ENCODE data around the gene SGCD. TPM values are rescaled to one million over a fixed set of nuclear protein-coding genes. Genes with fewer than 3 reads are reported as not detected.

SGCD gene
- total RNA-seq, 5 donors from 2014 or later (not counting 1 experiment from before 2014, with no cell fraction given), result 0.13 to 2.4 (median 0.22) TPM

- peaks cover 0 to 4% of the 10 kb centered on the region in 2 experiments for H3K27me3 ChIP-seq (replicated peaks in 1 of 2; ENCODE audit: control insufficient read depth in 2 of 2, extremely low read depth in 1 of 2, insufficient read depth in 2 of 2, low read length in 1 of 2)
- DNase-seq, result no peak
- WGBS (ENCODE audit: insufficient coverage), result 44% methylated on average over 1 of the region's 2 CpGs
- H3K9me3 Mint-ChIP-seq, result no peaks in the 10 kb centered on the region
- no peaks in the 10 kb centered on the region for H3K4me1 ChIP-seq (ENCODE audit: control insufficient read depth in 1 of 2, extremely low read depth in 1 of 2, insufficient read depth in 2 of 2, low read length in 2 of 2)
- CTCF ChIA-PET, result no interaction called here
- no peak overlapping the region for H3K27ac Mint-ChIP-seq
- POLR2A ChIA-PET, result no interaction called here
- no peak overlapping the region for H3K4me3 ChIP-seq (ENCODE audit: control insufficient read depth in 1 of 2, extremely low read depth in 1 of 2, low read length in 1 of 2)
- H3K4me3 Mint-ChIP-seq, result no peak overlapping the region
- H3K4me1 Mint-ChIP-seq, result no peaks in the 10 kb centered on the region
- no peaks in the 10 kb centered on the region for H3K36me3 ChIP-seq (ENCODE audit: control insufficient read depth in 2 of 2, extremely low read depth in 1 of 2, insufficient read depth in 1 of 2, low read length in 1 of 2)
- H3K27ac ChIP-seq (ENCODE audit: low read length), result no peak overlapping the region
- no peak for ATAC-seq (replicated peaks in 1 of 4)
- H3K27me3 Mint-ChIP-seq, result peaks cover under 1 to 9% of the 10 kb centered on the region in 2 donors
- no peaks in the 10 kb centered on the region for H3K9me3 ChIP-seq
- no peaks in the 10 kb centered on the region for H3K36me3 Mint-ChIP-seq
Observed at GRCh38 chr5:156395306-156395675, 68.3 kb downstream of the SGCD start.

- Histone ChIP-seq H3K36me3 (ENCODE audit: control insufficient read depth in 2 of 2, extremely low read depth in 1 of 2, insufficient read depth in 1 of 2, low read length in 1 of 2) (no peaks in the 10 kb centered on the region), H3K4me1 (ENCODE audit: control insufficient read depth in 1 of 2, extremely low read depth in 1 of 2, insufficient read depth in 2 of 2, low read length in 2 of 2) (no peaks in the 10 kb centered on the region), H3K27me3 (replicated peaks in 1 of 2; ENCODE audit: control insufficient read depth in 2 of 2, extremely low read depth in 1 of 2, insufficient read depth in 2 of 2, low read length in 1 of 2) (peaks cover 0 to 4% of the 10 kb centered on the region in 2 experiments), H3K4me3 (ENCODE audit: control insufficient read depth in 1 of 2, extremely low read depth in 1 of 2, low read length in 1 of 2) (no peak overlapping the region), H3K9me3 (no peaks in the 10 kb centered on the region), H3K27ac (ENCODE audit: low read length) (no peak overlapping the region)
- no peak overlapping the region for H3K27ac Mint-ChIP-seq
- no peaks in the 10 kb centered on the region for H3K4me1 Mint-ChIP-seq
- no peak overlapping the region for H3K4me3 Mint-ChIP-seq
- H3K27me3 Mint-ChIP-seq, result peaks cover 0 to 8% of the 10 kb centered on the region in 2 donors
- no peak for ATAC-seq (replicated peaks in 1 of 4)
- ChIA-PET CTCF (no interaction called here), POLR2A (no interaction called here)
- no peaks in the 10 kb centered on the region for H3K36me3 Mint-ChIP-seq
- WGBS (ENCODE audit: insufficient coverage), result 80% methylated on average over 7 of the region's 11 CpGs
- no peaks in the 10 kb centered on the region for H3K9me3 Mint-ChIP-seq
- no peak for DNase-seq
Observed at GRCh38 chr5:156396063-156396829, 69.3 kb downstream of the SGCD start.

GRCh38 chr5:156396830-156397081, 69.8 kb downstream of the SGCD start:
- ChIA-PET POLR2A (no interaction called here), CTCF (interaction anchor here in 1 of 2 donors (0.6 kb wide), 1 partner anchor 1519 kb away, joined by 6 read pairs; no protein-coding TSS in a partner anchor)
- Mint-ChIP-seq H3K4me1 (peaks cover 0 to 1% (median under 1%) of the 10 kb centered on the region in 3 donors), H3K27ac (no peak overlapping the region), H3K27me3 (peaks cover 0 to 8% of the 10 kb centered on the region in 2 donors), H3K36me3 (no peaks in the 10 kb centered on the region), H3K9me3 (no peaks in the 10 kb centered on the region), H3K4me3 (no peak overlapping the region)
- ATAC-seq (replicated peaks in 1 of 4) (no peak), DNase-seq (no peak)
- H3K4me3 ChIP-seq (ENCODE audit: control insufficient read depth in 1 of 2, extremely low read depth in 1 of 2, low read length in 1 of 2), result no peak overlapping the region
- H3K27me3 ChIP-seq (replicated peaks in 1 of 2; ENCODE audit: control insufficient read depth in 2 of 2, extremely low read depth in 1 of 2, insufficient read depth in 2 of 2, low read length in 1 of 2), result peaks cover 0 to 4% of the 10 kb centered on the region in 2 experiments
- WGBS (ENCODE audit: insufficient coverage), result 100% methylated on average over 1 of the region's 2 CpGs
- H3K27ac ChIP-seq (ENCODE audit: low read length), result no peak overlapping the region
- no peaks in the 10 kb centered on the region for H3K36me3 ChIP-seq (ENCODE audit: control insufficient read depth in 2 of 2, extremely low read depth in 1 of 2, insufficient read depth in 1 of 2, low read length in 1 of 2)
- no peaks in the 10 kb centered on the region for H3K4me1 ChIP-seq (ENCODE audit: control insufficient read depth in 1 of 2, extremely low read depth in 1 of 2, insufficient read depth in 2 of 2, low read length in 2 of 2)
- H3K9me3 ChIP-seq, result no peaks in the 10 kb centered on the region

GRCh38 chr5:156399323-156399722, 72.4 kb downstream of the SGCD start:
- POLR2A ChIA-PET, result no interaction called here
- Mint-ChIP-seq H3K4me3 (no peak overlapping the region), H3K4me1 (peaks cover 0 to 14% (median 8%) of the 10 kb centered on the region in 3 donors), H3K9me3 (no peaks in the 10 kb centered on the region), H3K36me3 (no peaks in the 10 kb centered on the region), H3K27ac (no peak overlapping the region), H3K27me3 (peaks cover 0 to 9% of the 10 kb centered on the region in 2 donors)
- Histone ChIP-seq H3K27ac (ENCODE audit: low read length) (no peak overlapping the region), H3K4me1 (ENCODE audit: control insufficient read depth in 1 of 2, extremely low read depth in 1 of 2, insufficient read depth in 2 of 2, low read length in 2 of 2) (peaks cover 0 to 7% of the 10 kb centered on the region in 2 experiments), H3K27me3 (replicated peaks in 1 of 2; ENCODE audit: control insufficient read depth in 2 of 2, extremely low read depth in 1 of 2, insufficient read depth in 2 of 2, low read length in 1 of 2) (no peaks in the 10 kb centered on the region), H3K9me3 (no peaks in the 10 kb centered on the region), H3K36me3 (ENCODE audit: control insufficient read depth in 2 of 2, extremely low read depth in 1 of 2, insufficient read depth in 1 of 2, low read length in 1 of 2) (no peaks in the 10 kb centered on the region), H3K4me3 (ENCODE audit: control insufficient read depth in 1 of 2, extremely low read depth in 1 of 2, low read length in 1 of 2) (no peak overlapping the region)
- no peak for DNase-seq
- 100% methylated on average over 2 of the region's 2 CpGs for WGBS (ENCODE audit: insufficient coverage)
- ATAC-seq (replicated peaks in 1 of 4), result no peak
- CTCF ChIA-PET, result no interaction called here

DNA sequence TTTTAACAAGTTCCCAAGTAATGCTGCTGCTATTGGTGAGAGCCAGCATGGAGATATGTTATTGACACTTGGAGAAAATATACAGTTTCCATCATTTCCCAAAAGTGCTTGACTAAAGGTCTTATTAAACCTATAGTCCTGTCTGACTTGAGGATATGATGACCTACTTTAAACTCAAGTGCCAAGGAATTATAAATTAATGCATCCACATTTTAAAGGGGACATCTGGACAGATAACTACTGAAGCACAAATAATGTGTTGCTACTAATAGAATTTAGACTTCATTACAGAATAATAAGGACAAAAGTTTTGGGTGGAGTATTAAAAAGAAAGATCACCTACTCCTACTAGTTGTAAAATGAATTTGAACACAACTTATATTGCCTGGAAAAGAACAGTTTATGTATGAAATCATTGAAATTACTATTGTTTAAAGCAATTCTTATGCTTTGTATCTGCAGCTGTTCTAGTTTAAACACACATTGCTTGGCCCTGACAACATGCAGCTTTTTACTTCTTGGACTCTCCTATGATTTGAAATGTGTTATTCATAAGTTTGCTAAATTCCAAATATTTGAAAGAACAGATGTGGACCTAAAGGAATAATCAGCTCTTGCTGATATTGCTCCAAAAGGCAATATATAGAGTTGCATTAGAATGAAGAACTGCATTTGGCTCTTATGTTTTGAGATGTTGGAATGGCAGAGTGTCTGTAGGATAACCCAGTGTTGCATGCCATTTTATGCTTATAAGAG, 73.4 kb downstream of the SGCD start:
- CTCF ChIA-PET, result no interaction called here

GRCh38 chr5:156401804-156402203, 74.8 kb downstream of the SGCD start:
- no peaks in the 10 kb centered on the region for H3K36me3 Mint-ChIP-seq
- no peaks in the 10 kb centered on the region for H3K9me3 Mint-ChIP-seq
- Histone ChIP-seq H3K4me3 (ENCODE audit: control insufficient read depth in 1 of 2, extremely low read depth in 1 of 2, low read length in 1 of 2) (no peak overlapping the region), H3K9me3 (no peaks in the 10 kb centered on the region), H3K36me3 (ENCODE audit: control insufficient read depth in 2 of 2, extremely low read depth in 1 of 2, insufficient read depth in 1 of 2, low read length in 1 of 2) (no peaks in the 10 kb centered on the region), H3K4me1 (ENCODE audit: control insufficient read depth in 1 of 2, extremely low read depth in 1 of 2, insufficient read depth in 2 of 2, low read length in 2 of 2) (peaks cover 0 to 7% of the 10 kb centered on the region in 2 experiments), H3K27me3 (replicated peaks in 1 of 2; ENCODE audit: control insufficient read depth in 2 of 2, extremely low read depth in 1 of 2, insufficient read depth in 2 of 2, low read length in 1 of 2) (no peaks in the 10 kb centered on the region), H3K27ac (ENCODE audit: low read length) (no peak overlapping the region)
- peak overlapping the region; percentile 18 to 70 (median 22) for H3K4me3 Mint-ChIP-seq
- peaks cover 0 to 14% (median 8%) of the 10 kb centered on the region in 3 donors for H3K4me1 Mint-ChIP-seq
- POLR2A ChIA-PET, result no interaction called here
- H3K27ac Mint-ChIP-seq, result peak overlapping the region in 1 of 2 donors; percentile 21
- DNase-seq, result no peak
- WGBS (ENCODE audit: insufficient coverage), result 60% methylated on average over 1 of the region's 4 CpGs
- CTCF ChIA-PET, result interaction anchor here in 1 of 2 donors (0.6 kb wide), 1 partner anchor 702 kb away, joined by 3 read pairs; no protein-coding TSS in a partner anchor
- ATAC-seq (replicated peaks in 1 of 4), result no peak
- peaks cover 0 to 15% of the 10 kb centered on the region in 2 donors for H3K27me3 Mint-ChIP-seq

More for the DNA sequence above, 73.4 kb downstream of the SGCD start:
- Histone ChIP-seq H3K9me3 (no peaks in the 10 kb centered on the region), H3K36me3 (ENCODE audit: control insufficient read depth in 2 of 2, extremely low read depth in 1 of 2, insufficient read depth in 1 of 2, low read length in 1 of 2) (no peaks in the 10 kb centered on the region), H3K27ac (ENCODE audit: low read length) (no peak overlapping the region), H3K4me3 (ENCODE audit: control insufficient read depth in 1 of 2, extremely low read depth in 1 of 2, low read length in 1 of 2) (no peak overlapping the region), H3K27me3 (replicated peaks in 1 of 2; ENCODE audit: control insufficient read depth in 2 of 2, extremely low read depth in 1 of 2, insufficient read depth in 2 of 2, low read length in 1 of 2) (no peaks in the 10 kb centered on the region), H3K4me1 (ENCODE audit: control insufficient read depth in 1 of 2, extremely low read depth in 1 of 2, insufficient read depth in 2 of 2, low read length in 2 of 2) (peaks cover 0 to 7% of the 10 kb centered on the region in 2 experiments)
- no peak overlapping the region for H3K27ac Mint-ChIP-seq
- peaks cover 0 to 14% (median 8%) of the 10 kb centered on the region in 3 donors for H3K4me1 Mint-ChIP-seq
- POLR2A ChIA-PET, result no interaction called here
- no peaks in the 10 kb centered on the region for H3K9me3 Mint-ChIP-seq
- DNase-seq (no peak), ATAC-seq (replicated peaks in 1 of 4) (no peak)
- H3K27me3 Mint-ChIP-seq, result peaks cover 0 to 11% of the 10 kb centered on the region in 2 donors
- H3K4me3 Mint-ChIP-seq, result no peak overlapping the region
- no peaks in the 10 kb centered on the region for H3K36me3 Mint-ChIP-seq
